ENCODE results near the gene CCM2L. TPM values are rescaled to one million over a fixed set of nuclear protein-coding genes. Genes with fewer than 3 reads are reported as not detected.
A peak's percentile ranks its signal among the peaks of the same experiment; 100 is the strongest.

The CCM2L gene
- total RNA-seq, 1 experiment from 2014 or later: not detected

DNA sequence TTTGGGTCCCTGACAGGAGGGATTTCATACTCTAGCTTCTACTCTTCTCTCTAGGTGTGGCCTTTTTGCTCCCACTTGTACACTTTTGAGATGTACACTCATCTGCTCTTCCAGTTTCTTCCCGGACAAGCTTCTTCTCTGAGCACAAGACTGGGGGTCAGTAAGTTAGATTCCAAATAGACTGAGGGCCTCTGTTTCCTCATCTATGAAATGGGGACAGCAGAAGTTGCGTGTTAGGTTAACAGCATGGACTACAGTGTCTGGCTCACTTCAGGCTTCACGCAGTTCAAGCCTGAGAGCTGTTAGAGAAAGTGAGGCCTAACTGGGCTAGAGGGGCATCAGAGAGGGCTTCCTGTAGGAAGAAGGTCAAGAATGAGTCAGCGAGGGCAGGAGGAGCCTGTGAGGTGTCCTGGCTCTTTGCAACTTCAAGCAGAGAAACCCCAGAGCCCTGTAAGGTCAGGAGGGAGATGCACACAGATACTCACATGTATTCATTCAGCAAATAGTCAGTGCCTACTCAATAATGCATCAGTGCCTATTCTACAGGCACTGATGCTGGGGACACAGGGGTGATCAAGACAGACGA, 21.7 kb upstream of the CCM2L start:
- Histone ChIP-seq H3K36me3 (no peaks in the 10 kb centered on the region), H3K4me3 (no peak overlapping the region), H3K27me3 (no peaks in the 10 kb centered on the region), H3K9me3 (no peaks in the 10 kb centered on the region)
- DNase-seq: no peak

DNA sequence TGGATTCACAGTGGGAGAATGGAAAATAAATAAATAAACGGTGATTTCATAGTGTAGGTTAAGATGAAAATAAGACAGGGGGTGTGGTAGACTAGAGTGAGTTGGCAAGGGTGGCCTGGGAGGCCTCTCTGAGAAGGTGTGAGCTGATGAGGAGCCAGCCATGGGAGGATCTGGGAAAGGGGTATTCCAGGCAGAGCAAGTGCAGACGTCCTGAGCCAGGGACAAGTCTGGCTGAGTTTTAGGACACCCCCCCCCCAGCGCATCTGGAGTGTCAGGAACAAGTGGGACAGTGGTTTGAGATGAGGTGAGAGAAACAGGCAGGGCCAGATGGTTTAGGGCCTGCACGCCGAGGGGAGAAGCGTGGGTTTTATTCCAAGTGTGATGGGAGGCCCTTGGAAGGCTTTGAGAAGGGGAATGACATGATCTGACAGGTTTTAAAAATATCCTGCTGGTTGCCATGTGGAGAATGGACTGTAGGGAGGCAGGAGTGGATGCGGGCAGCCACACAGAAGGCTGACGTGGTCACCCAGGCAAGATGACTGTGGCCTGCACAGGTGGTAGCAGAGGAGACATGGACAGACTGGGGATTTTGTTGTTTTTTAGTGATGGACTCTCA, 21.1 kb upstream of the CCM2L start:
- no peaks in the 10 kb centered on the region for H3K27me3 ChIP-seq
- no peaks in the 10 kb centered on the region for H3K36me3 ChIP-seq
- DNase-seq: no peak
- no peak overlapping the region for H3K4me3 ChIP-seq
- no peaks in the 10 kb centered on the region for H3K9me3 ChIP-seq

DNA sequence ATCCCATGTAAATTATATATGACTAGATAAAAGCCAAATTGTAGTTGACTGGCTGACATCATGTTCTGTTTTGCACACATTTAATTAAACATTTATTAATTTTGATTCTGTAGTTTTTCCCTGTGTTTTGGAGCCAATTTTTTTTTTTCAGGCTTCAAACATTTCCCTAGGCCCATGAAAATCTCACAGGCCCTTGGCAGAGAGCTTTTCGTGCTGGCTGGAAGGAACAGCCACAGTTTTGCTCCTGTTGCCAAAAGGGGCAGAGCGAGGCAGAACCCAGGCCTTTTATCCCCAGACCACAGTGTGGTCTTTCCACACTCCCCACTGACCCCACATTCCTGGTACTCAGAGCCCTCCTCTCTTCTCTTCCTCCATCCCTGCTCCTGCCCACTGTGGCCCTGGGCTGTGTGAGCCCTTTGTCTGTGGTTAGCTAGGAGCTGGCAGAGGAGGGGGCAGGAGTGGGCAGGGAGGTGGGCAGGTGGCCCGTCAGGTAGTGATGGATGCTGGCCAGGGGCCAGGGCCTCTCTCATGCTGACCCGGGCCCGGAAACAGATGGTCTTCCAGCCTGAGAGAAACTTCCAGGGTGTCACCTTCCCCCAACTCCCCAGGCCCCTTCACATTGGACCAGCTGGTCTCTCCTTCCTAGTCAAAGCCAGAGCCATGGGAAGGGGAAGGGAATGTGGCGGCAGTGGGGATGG, 19.4 kb upstream of the CCM2L start:
- H3K36me3 ChIP-seq: no peaks in the 10 kb centered on the region
- H3K4me3 ChIP-seq: no peak overlapping the region
- no peaks in the 10 kb centered on the region for H3K9me3 ChIP-seq
- no peaks in the 10 kb centered on the region for H3K27me3 ChIP-seq
- DNase-seq: no peak

DNA sequence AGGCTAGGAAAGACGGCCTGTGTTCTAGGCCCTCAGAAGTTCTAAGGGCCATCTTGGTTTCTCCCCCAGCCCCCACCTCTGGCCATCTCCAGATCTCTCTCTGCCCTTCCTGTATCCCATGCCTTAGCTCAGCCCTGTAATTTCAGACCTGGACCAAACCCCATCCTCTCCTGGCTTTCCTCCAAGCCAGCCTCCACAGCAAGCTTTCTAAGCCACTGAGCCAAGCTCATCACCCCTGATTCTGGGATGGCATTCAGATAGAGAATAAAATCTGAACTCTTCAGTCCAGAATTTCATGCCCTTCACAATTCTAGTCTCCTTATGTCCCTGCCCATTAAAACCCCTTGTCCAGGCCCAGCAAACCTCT, 18.9 kb upstream of the CCM2L start:
- Histone ChIP-seq H3K9me3 (no peaks in the 10 kb centered on the region), H3K27me3 (no peaks in the 10 kb centered on the region), H3K36me3 (no peaks in the 10 kb centered on the region), H3K4me3 (no peak overlapping the region)
- DNase-seq: no peak

DNA sequence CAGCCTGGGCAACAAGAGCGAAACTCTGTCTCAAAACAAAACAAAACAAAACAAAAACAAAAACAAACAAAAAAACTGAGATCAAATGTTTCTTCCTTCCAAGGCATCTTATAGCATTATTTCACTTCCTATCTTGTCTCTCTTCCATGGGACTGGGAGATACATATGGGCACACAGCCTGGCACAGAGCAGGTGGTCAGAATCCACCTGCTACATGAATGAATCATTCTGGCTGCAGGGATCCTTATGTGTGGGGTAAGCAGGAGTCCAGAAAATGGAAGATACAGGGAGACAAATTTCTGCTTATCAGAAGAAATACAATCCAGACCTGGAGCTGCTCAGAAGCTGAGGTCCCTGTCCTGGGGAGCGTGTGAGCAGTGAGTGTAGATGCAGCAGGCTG, 18.2 kb upstream of the CCM2L start:
- DNase-seq: no peak
- no peaks in the 10 kb centered on the region for H3K9me3 ChIP-seq
- no peaks in the 10 kb centered on the region for H3K27me3 ChIP-seq
- H3K36me3 ChIP-seq: no peaks in the 10 kb centered on the region
- no peak overlapping the region for H3K4me3 ChIP-seq

DNA sequence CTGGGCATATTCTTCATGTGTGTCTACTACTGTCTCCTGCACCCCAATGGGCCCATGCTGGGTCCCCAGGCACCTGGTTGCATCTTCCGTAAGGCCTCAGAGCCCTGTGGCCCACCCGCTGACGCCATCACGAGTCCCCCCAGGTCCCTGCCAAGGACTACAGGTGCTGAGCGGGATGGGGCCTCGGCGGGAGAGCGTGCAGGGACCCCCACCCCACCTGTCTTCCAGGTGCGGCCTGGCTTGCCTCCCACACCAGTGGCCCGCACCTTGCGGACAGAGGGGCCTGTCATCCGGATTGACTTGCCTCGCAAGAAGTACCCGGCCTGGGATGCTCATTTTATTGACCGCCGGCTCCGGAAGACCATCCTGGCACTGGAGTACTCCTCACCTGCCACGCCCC, 13.2 kb upstream of the CCM2L start:
- no peaks in the 10 kb centered on the region for H3K27me3 ChIP-seq
- H3K9me3 ChIP-seq: no peaks in the 10 kb centered on the region
- no peaks in the 10 kb centered on the region for H3K36me3 ChIP-seq
- H3K4me3 ChIP-seq: no peak overlapping the region
- no peak for DNase-seq

DNA sequence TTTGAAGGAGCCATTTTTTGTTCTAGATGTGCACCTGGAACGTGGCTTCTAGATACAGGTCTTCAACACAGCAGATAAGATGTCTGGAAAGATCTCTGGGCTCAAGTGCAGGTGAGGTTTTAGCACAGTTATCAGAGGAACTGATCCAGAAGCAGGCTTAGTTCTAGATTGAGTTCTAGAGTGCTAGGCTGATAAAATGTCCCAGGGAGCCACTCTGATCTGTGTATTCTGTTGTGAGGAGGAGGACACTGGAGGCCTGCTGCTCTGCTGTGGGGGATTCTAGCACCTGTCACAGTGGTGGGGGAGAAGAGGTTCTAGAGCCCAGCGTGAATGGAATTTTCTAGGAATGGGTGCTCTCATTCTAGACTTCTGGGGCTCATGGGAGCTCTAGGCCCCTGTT, 12.0 kb upstream of the CCM2L start:
- DNase-seq: no peak
- Histone ChIP-seq H3K9me3 (no peaks in the 10 kb centered on the region), H3K36me3 (no peaks in the 10 kb centered on the region), H3K27me3 (no peaks in the 10 kb centered on the region), H3K4me3 (no peak overlapping the region)

DNA sequence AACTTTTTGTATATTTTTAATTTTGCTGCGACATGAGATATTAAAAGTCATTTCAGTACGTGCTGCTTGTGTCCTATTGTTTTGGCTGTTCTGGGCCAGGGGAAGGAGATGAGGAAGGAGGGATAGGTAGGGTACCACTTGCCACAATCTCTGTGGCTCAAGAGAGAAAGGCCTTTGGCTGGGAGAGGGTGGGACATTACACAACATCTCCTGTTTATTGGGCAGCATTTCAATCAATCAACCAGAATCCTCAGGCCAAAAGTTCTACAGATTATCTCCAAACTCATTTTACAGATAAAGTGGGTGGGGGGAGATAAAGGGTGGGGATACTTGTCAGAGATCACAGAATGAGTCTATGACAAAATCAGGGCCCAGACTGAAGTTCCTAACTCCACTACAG, 6.9 kb upstream of the CCM2L start:
- Histone ChIP-seq H3K9me3 (no peaks in the 10 kb centered on the region), H3K27me3 (no peaks in the 10 kb centered on the region), H3K4me3 (no peak overlapping the region), H3K36me3 (no peaks in the 10 kb centered on the region)
- DNase-seq: no peak

DNA sequence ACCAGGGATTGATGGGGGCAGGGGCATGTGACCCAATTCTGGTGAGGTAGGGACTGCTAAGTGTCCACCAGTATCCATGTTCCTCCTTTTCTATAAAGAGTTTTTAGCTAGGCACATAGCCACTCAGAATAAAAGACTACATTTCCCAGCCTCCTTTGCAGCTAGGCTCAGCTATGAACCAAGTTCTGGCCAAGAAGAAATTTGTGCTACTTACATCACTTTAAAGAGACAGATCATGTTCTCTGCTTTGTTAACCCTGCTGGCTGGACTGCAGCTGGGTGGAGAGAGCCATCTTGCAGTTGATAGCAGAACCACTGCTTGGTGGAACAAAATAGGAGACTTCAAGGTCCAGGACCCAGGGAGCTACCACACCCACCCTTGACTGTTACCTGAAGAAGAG, 5.3 kb upstream of the CCM2L start:
- no peaks in the 10 kb centered on the region for H3K36me3 ChIP-seq
- H3K27me3 ChIP-seq: no peaks in the 10 kb centered on the region
- H3K4me3 ChIP-seq: no peak overlapping the region
- no peaks in the 10 kb centered on the region for H3K9me3 ChIP-seq
- DNase-seq: no peak

DNA sequence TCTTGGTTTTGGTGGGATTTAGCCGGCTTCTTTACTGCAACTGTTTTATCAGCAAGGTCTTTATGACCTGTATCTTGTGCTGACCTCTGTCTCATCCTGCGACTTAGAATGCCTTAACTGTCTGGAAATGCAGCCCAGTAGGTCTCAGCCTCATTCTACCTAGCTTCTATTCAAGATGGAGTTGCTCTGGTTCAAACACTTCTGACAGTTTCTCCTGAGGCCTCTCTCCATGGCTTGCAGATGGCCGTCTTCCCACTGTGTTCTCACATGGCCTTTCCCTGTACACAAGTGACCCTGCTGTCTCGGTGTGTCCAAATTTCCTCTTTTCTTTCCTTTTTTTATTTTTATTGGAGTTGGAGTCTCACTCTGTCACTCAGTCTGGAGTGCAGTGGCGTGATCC, 4.2 kb upstream of the CCM2L start:
- no peak for DNase-seq
- no peaks in the 10 kb centered on the region for H3K36me3 ChIP-seq

DNA sequence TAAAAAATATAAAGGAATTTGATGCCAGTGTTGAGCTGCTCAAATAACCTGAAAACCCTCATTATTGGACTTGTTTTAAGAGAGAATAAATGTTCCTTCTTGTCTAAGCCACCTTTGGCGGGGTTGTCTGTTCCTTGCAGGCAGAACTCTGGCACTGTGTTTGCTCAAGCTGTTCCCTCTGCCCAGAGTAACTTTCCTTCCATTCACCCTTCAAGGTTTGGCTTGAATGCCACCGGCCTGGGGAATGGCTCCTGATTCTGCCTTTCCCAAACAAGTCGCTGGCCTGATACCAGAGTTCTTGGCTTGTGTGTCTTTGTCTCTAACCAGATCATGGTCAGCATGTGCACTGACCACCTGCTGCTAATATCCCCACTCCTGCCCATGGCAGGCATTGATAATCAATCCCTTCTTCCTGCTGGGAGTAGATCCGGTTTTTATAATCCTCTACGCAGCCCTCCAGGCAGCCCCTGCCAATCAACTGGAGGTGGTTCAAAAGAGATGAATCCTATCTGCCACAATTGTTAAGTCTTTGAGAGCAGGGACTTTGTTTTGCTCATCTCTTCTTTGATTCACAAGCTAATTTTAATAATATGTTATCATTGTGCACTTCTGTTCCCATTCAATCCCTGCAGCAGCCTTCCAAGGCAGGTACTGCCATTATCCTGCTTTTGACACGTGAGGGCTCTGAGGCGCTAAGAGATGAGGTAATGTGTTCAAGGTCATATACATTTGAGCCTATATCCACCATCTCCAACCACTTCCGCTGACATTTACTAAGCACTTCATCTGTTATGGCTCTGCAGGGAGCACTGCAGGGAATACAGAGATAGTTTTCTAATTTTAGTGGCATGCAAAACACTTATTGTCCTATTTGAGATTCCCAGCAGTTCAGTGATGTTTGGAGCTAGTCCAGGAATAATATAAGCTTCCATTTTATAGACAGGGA, 3.1 kb upstream of the CCM2L start:
- DNase-seq: no peak
- H3K9me3 ChIP-seq: no peaks in the 10 kb centered on the region
- H3K36me3 ChIP-seq: no peaks in the 10 kb centered on the region
- H3K27me3 ChIP-seq: peaks cover 2% of the 10 kb centered on the region; the same call in 1 of the 2 replicates
- H3K4me3 ChIP-seq: no peak overlapping the region

More for the DNA sequence above, 4.2 kb upstream of the CCM2L start:
- Histone ChIP-seq H3K4me3 (no peak overlapping the region), H3K27me3 (no peaks in the 10 kb centered on the region), H3K9me3 (no peaks in the 10 kb centered on the region)

DNA sequence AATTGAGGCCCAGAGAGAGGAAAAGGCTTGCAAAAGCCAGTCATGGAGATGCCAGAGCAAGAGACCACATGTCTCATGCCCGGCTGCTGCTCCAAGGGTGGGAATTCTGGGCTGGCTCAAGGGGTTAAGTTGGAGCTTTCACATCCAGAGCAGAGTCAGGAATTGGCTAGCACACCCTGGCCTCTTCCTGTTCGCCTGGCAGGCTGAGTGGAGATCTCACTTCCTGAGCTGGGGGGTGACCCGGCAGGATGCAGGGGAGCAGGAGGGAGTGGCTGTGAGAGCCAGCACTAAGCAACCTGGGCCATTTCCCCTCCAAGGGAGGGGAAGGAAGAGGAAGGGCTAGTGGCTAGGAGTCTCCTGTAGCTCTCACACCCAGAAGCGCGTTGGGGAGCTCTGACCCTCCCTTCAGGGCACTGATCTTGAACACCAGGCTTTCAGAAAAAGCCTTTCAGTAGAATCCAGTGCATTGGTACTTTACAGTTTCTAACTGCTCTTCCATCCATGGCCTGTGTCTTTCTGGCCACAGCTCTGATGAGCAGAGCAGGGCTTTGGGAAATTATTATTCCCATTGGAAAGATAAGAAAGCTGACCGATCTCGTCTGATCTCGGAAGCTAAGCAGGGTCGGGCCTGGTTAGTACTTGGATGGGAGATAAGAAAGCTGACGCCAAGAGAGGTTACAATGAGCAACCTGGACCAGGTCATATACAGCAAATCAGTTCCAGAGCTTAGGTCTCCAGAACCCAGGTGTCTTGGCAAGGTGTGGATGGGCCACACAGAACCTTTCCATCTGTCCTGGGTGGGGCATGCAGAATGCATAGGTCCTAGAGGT, 2.2 kb upstream of the CCM2L start:
- H3K9me3 ChIP-seq: no peaks in the 10 kb centered on the region
- H3K36me3 ChIP-seq: no peaks in the 10 kb centered on the region
- H3K27me3 ChIP-seq: peaks cover 5% of the 10 kb centered on the region; the same call in 1 of the 2 replicates
- peak; percentile 64 for DNase-seq
- no peak overlapping the region for H3K4me3 ChIP-seq

DNA sequence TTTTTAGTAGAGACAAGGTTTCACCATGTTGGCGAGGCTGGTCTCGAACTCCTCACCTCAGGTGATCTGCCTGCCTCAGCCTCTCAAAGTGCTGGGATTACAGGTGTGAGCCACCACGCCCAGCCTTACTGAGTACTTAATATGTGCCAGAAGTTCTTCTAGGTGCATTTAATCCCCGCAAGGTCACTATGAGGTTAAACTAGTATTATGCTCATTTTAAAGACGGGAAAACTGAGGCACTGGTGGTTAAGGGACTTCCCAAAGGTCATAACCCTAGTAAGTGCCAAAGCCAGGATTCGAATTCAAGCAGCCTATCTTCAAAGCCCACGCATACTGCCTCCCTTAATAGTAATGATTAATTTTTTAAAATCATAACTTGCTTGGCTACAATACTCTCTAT, 674 bp upstream of the CCM2L start:
- H3K9me3 ChIP-seq: no peaks in the 10 kb centered on the region
- no peak for DNase-seq
- H3K27me3 ChIP-seq: peaks cover 5% of the 10 kb centered on the region; the same call in 1 of the 2 replicates
- H3K36me3 ChIP-seq: no peaks in the 10 kb centered on the region
- H3K4me3 ChIP-seq: no peak overlapping the region

DNA sequence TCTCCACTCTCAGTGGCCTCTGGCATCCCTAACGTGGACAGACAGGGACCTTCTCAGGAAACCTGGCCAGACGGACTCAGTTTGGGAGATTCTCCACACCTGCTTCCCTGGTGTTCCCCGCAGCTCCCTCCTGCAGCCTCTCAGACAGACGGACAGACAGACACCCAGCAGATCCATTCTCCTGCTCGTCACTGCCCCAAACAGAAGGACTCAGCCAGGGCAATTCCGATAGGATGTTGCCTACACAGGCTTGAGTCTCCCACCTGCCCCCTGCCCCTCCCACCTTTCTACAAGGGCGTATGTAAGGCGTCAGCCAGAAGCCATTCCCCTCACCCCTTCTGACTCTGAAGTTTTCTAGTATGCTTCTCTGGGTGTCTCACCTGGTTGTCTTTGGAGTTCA, 428 bp downstream of the CCM2L start:
- Histone ChIP-seq H3K9me3 (no peaks in the 10 kb centered on the region), H3K4me3 (no peak overlapping the region), H3K27me3 (peaks cover 5% of the 10 kb centered on the region; the same call in 1 of the 2 replicates), H3K36me3 (no peaks in the 10 kb centered on the region)
- no peak for DNase-seq

DNA sequence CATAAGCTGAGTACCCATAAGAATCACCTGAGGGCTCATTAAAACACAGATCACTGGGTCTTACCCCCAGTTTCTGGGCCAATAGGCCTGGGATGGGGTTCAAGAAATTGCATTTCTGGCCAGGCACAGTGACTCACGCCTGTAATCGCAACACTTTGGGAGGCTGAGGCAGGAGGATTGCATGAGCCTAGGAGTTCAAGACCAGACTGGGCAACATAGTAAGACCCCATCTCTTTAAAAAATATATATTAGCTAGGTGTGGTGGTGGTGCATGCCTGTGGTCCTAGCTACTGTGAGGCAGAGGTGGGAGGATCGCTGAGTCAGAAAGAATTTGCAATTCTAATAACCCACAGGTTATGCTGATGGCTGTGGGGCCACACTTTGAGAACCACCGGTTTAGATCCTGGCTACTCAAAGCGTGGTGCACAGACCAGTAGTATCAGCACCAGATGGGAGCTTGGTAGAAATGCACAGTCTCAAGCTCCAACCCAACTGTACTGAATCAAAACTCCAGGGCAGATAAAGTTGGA, 2.0 kb downstream of the CCM2L start:
- H3K36me3 ChIP-seq: no peaks in the 10 kb centered on the region
- H3K4me3 ChIP-seq: no peak overlapping the region
- no peak for DNase-seq
- no peaks in the 10 kb centered on the region for H3K9me3 ChIP-seq
- peaks cover 5% of the 10 kb centered on the region for H3K27me3 ChIP-seq

DNA sequence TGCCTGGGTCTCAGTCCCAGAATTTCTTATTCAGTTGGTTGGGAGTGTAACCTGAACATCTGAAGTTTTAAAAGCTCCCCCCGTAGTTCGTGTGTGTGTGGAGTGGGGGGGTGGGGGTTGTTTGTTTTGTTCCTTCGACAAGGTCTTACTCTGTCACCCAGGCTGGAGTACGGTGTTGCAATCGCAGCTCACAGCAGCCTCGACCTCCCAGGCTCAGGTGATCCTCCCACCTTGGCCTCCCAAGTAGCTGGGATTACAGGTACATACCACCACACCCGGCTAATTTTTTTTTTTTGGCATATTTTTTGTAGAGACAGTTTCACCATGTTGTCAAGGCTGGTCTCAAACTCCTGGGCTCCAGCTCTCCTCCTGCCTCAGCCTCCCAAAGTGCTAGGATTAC, 3.1 kb downstream of the CCM2L start:
- Histone ChIP-seq H3K36me3 (no peaks in the 10 kb centered on the region), H3K9me3 (no peaks in the 10 kb centered on the region), H3K4me3 (no peak overlapping the region), H3K27me3 (peaks cover 9% of the 10 kb centered on the region)
- DNase-seq: no peak

Data from MG63 (cell line).